Measurements from ENCODE around the gene DPP9.

DNA sequence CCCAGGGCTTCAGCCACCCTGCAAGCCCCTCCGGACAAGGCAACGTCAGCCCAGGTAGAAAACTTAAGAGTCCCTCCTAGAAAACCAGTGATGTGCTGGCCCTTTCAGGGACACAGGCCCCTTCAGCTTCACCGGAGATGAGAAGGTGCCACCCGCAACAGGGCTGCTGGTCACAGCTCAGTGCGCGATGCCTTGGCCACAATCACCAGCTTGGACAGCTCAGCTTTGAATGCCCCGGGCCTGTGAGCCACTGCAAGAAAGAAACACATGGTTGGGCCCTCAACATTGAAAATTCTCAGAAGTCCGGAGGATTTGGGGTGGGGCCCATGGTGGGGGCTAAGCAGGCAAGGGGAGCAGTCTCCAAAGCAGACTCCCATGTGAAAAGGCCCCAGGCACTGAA lies 65.8 kb downstream of the DPP9 start:
- TF ChIP-seq, protein P1, sequence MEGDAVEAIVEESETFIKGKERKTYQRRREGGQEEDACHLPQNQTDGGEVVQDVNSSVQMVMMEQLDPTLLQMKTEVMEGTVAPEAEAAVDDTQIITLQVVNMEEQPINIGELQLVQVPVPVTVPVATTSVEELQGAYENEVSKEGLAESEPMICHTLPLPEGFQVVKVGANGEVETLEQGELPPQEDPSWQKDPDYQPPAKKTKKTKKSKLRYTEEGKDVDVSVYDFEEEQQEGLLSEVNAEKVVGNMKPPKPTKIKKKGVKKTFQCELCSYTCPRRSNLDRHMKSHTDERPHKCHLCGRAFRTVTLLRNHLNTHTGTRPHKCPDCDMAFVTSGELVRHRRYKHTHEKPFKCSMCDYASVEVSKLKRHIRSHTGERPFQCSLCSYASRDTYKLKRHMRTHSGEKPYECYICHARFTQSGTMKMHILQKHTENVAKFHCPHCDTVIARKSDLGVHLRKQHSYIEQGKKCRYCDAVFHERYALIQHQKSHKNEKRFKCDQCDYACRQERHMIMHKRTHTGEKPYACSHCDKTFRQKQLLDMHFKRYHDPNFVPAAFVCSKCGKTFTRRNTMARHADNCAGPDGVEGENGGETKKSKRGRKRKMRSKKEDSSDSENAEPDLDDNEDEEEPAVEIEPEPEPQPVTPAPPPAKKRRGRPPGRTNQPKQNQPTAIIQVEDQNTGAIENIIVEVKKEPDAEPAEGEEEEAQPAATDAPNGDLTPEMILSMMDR (IDR thresholded peaks at IDR 0.05), result no peak
- TF ChIP-seq POLR2A (IDR thresholded peaks at IDR 0.05), result no peak

Measured in thyroid gland (tissue), 4 donors.